HEK293 (cell line): ENCODE data around the gene HILPDA.
"Not testable (repeated sequence)": the region's sequence is repeated elsewhere in the genome, so short reads cannot be mapped to it uniquely, and the experiment has no call there.

Source experiments
- CTCF ChIA-PET: fragments of 350-600 bp; formaldehyde crosslinking; extraction: SDS; loops from one replicate; lab custom pipeline; 2021; ENCODE audit warnings: antibody characterized with exemption; lab: Yijun Ruan, JAX
- POLR2A ChIA-PET: fragments of 300-600 bp; formaldehyde crosslinking; extraction: SDS; loops from one replicate; lab custom pipeline; 2020; ENCODE audit warnings: antibody characterized with exemption, inconsistent platforms; lab: Yijun Ruan, JAX
- H3K27ac ChIP-seq: fragments of 200-500 bp; sonication (Bioruptor generic); 2 replicates; pipeline ENCODE4 v1.5.1; 2014; ENCODE audit warnings: low read depth, low read length, control low read depth, inconsistent platforms; ENCODE audit errors: extremely low read depth
- H3K36me3 ChIP-seq, 2 experiments: fragments of 200-500 bp in 1 of 2; sonication (Bioruptor generic) in 1 of 2; 1 replicate in 1 of 2; 2 replicates in 1 of 2; pipeline ENCODE4 v1.5.1; 2014 to 2017; ENCODE audit warnings: inconsistent platforms in 2 of 2, low read length in 2 of 2; ENCODE audit not compliant: control insufficient read depth in 2 of 2, insufficient read depth in 1 of 2
- H3K4me1 ChIP-seq: fragments of 200-500 bp; sonication (Bioruptor generic); 2 replicates; pipeline ENCODE4 v1.5.1; 2014; ENCODE audit warnings: mild to moderate bottlenecking, low read length, inconsistent platforms; ENCODE audit not compliant: control insufficient read depth, insufficient read depth
- H3K4me3 ChIP-seq: 2 replicates; pipeline ENCODE4 v1.5.1; 2011; ENCODE audit warnings: low read depth, mild to moderate bottlenecking, control low read depth, low read length, moderate library complexity
- H3K9me3 ChIP-seq: fragments of 200-500 bp; sonication (Bioruptor generic); 2 replicates; pipeline ENCODE4 v1.5.1; 2014; ENCODE audit warnings: low read depth, low read length, inconsistent platforms; ENCODE audit not compliant: control insufficient read depth, insufficient read depth
- HOXA7 ChIP-seq: sonication (generic); formaldehyde crosslinking; IDR thresholded peaks from 2 replicates; pipeline ENCODE4 v1.8.1; 2022; ENCODE audit warnings: missing genetic modification reagents, borderline replicate concordance
- ZNF221 ChIP-seq: fragments of 450-650 bp; formaldehyde crosslinking; IDR thresholded peaks from 2 replicates; pipeline ENCODE4 v1.5.1; 2017; ENCODE audit warnings: missing biosample characterization, missing genetic modification characterization, borderline replicate concordance
- ZNF23 ChIP-seq: fragments of 450-650 bp; formaldehyde crosslinking; IDR thresholded peaks from 2 replicates; pipeline ENCODE4 v1.5.1; 2016; ENCODE audit warnings: missing biosample characterization, missing genetic modification characterization, borderline replicate concordance
- ZNF311 ChIP-seq: fragments of 450-650 bp; formaldehyde crosslinking; IDR thresholded peaks from 2 replicates; pipeline ENCODE4 v1.5.1; 2017; ENCODE audit warnings: missing biosample characterization, missing genetic modification characterization, borderline replicate concordance
- ZNF830 ChIP-seq: fragments of 450-650 bp; IDR thresholded peaks from 2 replicates; pipeline ENCODE4 v1.5.0; 2018; ENCODE audit warnings: missing biosample characterization, missing genetic modification characterization, low read depth, mild to moderate bottlenecking, moderate library complexity
- TF ChIP-seq, protein P1 (sequence below): fragments of 450-650 bp; formaldehyde crosslinking; IDR thresholded peaks from 2 replicates; pipeline ENCODE4 v1.5.1; 2016; ENCODE audit warnings: missing biosample characterization, missing genetic modification characterization
- TF ChIP-seq, protein P2 (sequence below): sonication (generic); formaldehyde crosslinking; IDR thresholded peaks from 2 replicates; pipeline ENCODE4 v1.8.1; 2022; ENCODE audit warnings: mild to moderate bottlenecking, moderate library complexity, missing genetic modification reagents
- TF ChIP-seq, protein P3 (sequence below): fragments of 450-650 bp; formaldehyde crosslinking; IDR thresholded peaks from 2 replicates; pipeline ENCODE4 v1.5.1; 2016; ENCODE audit warnings: missing biosample characterization, missing genetic modification characterization
- TF ChIP-seq, protein P4 (sequence below): fragments of 450-650 bp; formaldehyde crosslinking; IDR thresholded peaks from 2 replicates; pipeline ENCODE4 v1.5.1; 2016; ENCODE audit warnings: missing biosample characterization, missing genetic modification characterization
- TF ChIP-seq, protein P5 (sequence below): fragments of 450-650 bp; formaldehyde crosslinking; IDR thresholded peaks from 2 replicates; pipeline ENCODE4 v1.5.1; 2016; ENCODE audit warnings: missing biosample characterization, missing genetic modification characterization

The HILPDA gene

DNA sequence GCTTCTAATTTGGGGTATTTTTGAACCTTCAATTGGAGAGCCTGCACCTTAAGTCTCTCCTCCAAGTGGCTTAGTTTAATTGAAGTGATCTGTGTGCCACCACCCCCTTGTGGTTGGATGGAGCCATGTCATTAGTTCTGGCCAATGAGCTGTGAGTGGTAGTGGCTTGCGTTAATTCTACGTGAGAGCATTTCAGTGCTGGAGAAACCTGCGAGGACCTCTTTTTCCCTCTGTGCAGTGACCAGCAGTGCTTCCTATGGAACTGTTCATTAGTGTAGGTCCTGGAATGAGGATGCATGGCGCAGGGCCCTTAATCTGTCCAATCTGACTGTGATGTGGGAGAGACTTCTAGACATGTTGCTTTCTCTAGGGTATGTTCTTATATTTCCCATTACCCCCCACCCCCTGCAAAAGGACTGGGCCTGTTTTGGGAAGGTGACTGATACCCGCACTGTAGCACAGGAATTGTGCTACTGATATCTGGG is 3.8 kb downstream of the HILPDA start (continued):
- TF ChIP-seq, protein P1, sequence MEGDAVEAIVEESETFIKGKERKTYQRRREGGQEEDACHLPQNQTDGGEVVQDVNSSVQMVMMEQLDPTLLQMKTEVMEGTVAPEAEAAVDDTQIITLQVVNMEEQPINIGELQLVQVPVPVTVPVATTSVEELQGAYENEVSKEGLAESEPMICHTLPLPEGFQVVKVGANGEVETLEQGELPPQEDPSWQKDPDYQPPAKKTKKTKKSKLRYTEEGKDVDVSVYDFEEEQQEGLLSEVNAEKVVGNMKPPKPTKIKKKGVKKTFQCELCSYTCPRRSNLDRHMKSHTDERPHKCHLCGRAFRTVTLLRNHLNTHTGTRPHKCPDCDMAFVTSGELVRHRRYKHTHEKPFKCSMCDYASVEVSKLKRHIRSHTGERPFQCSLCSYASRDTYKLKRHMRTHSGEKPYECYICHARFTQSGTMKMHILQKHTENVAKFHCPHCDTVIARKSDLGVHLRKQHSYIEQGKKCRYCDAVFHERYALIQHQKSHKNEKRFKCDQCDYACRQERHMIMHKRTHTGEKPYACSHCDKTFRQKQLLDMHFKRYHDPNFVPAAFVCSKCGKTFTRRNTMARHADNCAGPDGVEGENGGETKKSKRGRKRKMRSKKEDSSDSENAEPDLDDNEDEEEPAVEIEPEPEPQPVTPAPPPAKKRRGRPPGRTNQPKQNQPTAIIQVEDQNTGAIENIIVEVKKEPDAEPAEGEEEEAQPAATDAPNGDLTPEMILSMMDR (tag by site-specific recombination) = 0 out of 2 replicates have a peak, but pooled peaks have one; percentile 46
- TF ChIP-seq HOXA7 (CRISPR knock-in tag) = no peak
- no peak for TF ChIP-seq ZNF830
- TF ChIP-seq, all 188 proteins: peak for 5

DNA sequence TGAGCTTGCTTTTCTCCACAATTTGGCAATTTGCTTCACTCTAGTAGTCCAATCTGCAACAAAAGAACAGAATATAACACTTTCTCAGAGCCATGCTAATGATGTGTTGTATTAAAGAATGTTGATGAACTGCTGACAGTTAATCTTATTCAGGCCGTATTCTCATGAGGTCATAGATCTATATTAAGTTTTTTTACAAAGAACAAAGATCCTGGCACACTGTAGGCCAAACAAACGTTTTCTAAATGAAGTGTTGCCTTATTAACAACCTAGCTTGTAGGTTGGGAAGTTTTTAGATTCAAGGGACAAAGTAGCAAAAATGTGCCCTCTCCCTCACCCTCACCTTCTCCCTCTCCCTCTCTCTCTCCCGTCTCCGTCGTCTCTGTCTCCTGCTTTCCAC is 6.8 kb downstream of the HILPDA start:
- Histone ChIP-seq H3K9me3 (no peaks in the 10 kb centered on the region), H3K4me1 (peaks cover 4% of the 10 kb centered on the region; the same call in 1 of the 2 replicates), H3K27ac (no peak overlapping the region), H3K36me3 (peaks cover 0 to 4% of the 10 kb centered on the region in 2 experiments; a peak in 2 of 3 replicates), H3K4me3 (no peak overlapping the region)
- ChIA-PET CTCF (interaction anchor here (1.3 to 4.2 kb wide), 6 partner anchors 18 to 114 kb away, joined by 3 to 189 read pairs (median 18); no protein-coding TSS in a partner anchor), POLR2A (no interaction called here)
- TF ChIP-seq, protein P2, sequence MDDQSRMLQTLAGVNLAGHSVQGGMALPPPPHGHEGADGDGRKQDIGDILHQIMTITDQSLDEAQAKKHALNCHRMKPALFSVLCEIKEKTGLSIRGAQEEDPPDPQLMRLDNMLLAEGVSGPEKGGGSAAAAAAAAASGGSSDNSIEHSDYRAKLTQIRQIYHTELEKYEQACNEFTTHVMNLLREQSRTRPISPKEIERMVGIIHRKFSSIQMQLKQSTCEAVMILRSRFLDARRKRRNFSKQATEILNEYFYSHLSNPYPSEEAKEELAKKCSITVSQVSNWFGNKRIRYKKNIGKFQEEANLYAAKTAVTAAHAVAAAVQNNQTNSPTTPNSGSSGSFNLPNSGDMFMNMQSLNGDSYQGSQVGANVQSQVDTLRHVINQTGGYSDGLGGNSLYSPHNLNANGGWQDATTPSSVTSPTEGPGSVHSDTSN = no peak
- TF ChIP-seq, protein P3, sequence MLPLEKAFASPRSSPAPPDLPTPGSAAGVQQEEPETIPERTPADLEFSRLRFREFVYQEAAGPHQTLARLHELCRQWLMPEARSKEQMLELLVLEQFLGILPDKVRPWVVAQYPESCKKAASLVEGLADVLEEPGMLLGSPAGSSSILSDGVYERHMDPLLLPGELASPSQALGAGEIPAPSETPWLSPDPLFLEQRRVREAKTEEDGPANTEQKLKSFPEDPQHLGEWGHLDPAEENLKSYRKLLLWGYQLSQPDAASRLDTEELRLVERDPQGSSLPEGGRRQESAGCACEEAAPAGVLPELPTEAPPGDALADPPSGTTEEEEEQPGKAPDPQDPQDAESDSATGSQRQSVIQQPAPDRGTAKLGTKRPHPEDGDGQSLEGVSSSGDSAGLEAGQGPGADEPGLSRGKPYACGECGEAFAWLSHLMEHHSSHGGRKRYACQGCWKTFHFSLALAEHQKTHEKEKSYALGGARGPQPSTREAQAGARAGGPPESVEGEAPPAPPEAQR = no peak
- TF ChIP-seq ZNF23 (tag by site-specific recombination) (no peak), ZNF221 (tag by site-specific recombination) (no peak), ZNF311 (no peak)
- TF ChIP-seq, protein P4, sequence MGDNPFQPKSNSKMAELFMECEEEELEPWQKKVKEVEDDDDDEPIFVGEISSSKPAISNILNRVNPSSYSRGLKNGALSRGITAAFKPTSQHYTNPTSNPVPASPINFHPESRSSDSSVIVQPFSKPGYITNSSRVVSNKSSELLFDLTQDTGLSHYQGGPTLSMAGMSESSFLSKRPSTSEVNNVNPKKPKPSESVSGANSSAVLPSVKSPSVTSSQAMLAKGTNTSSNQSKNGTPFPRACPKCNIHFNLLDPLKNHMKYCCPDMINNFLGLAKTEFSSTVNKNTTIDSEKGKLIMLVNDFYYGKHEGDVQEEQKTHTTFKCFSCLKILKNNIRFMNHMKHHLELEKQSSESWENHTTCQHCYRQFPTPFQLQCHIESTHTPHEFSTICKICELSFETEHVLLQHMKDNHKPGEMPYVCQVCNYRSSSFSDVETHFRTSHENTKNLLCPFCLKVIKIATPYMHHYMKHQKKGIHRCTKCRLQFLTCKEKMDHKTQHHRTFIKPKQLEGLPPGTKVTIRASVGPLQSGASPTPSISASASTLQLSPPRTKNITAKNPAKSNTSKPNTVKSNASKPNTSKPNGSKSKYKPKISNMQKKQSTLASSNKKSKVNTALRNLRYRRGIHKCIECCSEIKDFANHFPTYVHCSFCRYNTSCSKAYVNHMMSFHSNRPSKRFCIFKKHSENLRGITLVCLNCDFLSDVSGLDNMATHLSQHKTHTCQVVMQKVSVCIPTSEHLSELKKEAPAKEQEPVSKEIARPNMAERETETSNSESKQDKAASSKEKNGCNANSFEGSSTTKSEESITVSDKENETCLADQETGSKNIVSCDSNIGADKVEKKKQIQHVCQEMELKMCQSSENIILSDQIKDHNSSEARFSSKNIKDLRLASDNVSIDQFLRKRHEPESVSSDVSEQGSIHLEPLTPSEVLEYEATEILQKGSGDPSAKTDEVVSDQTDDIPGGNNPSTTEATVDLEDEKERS (tag by site-specific recombination) = no peak
- TF ChIP-seq, protein P5, sequence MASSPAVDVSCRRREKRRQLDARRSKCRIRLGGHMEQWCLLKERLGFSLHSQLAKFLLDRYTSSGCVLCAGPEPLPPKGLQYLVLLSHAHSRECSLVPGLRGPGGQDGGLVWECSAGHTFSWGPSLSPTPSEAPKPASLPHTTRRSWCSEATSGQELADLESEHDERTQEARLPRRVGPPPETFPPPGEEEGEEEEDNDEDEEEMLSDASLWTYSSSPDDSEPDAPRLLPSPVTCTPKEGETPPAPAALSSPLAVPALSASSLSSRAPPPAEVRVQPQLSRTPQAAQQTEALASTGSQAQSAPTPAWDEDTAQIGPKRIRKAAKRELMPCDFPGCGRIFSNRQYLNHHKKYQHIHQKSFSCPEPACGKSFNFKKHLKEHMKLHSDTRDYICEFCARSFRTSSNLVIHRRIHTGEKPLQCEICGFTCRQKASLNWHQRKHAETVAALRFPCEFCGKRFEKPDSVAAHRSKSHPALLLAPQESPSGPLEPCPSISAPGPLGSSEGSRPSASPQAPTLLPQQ (tag by site-specific recombination) = no peak

DNA sequence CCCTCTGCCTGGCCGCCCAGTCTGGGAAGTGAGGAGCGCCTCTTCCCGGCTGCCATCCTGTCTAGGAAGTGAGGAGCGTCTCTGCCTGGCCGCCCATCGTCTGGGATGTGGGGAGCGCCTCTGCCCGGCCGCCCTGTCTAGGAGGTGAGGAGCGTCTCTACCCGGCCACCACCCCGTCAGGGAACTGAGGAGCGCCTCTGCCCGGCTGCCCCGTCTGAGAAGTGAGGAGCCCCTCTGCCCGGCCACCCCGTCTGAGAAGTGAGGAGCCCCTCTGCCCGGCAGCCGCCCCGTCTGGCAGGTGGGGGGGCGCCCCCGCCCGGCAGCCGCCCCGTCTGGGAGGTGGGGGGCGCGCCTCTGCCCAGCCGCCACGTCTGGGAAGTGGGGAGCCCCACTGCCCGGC is 7.7 kb downstream of the HILPDA start:
- CTCF ChIA-PET = interaction anchor here (1.3 kb wide), 1 partner anchor 65 kb away, joined by 3 read pairs; no protein-coding TSS in a partner anchor
- H3K4me1 ChIP-seq, H3K9me3 ChIP-seq, POLR2A ChIA-PET, H3K36me3 ChIP-seq, H3K27ac ChIP-seq, H3K4me3 ChIP-seq: not testable (repeated sequence)

DNA sequence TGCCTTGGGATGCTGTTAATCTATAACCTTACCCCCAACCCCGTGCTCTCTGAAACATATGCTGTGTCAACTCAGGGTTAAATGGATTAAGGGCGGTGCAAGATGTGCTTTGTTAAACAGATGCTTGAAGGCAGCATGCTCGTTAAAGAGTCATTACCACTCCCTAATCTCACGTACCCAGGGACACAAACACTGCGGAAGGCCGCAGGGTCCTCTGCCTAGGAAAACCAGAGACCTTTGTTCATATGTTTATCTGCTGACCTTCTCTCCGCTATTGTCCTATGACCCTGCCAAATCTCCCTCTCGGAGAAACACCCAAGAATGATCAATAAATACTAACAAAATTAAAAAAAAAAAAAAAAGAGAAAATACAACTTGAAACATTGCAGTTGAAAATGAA is 8.3 kb downstream of the HILPDA start:
- H3K36me3 ChIP-seq, H3K9me3 ChIP-seq, H3K4me1 ChIP-seq, POLR2A ChIA-PET, H3K4me3 ChIP-seq, H3K27ac ChIP-seq, CTCF ChIA-PET: not testable (repeated sequence)

DNA sequence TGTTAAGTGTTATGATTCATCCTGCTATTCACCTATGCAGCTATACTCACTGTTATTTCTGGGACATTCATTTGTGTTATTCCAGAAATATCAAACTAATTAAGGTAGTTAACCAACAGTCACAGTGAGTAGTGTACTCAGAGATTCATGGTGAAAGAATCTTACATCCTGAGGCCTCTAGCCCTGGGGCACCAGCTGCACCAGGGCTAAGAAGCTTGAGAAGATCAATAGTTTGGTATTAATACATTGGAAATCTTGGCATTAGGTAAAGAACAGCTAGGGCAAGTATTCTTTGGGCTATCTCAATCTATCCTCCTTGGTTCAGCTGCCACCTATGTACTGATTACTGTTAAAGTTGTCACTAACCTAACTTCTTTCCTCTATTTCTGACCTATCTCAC is 11.2 kb downstream of the HILPDA start:
- CTCF ChIA-PET, H3K36me3 ChIP-seq, H3K27ac ChIP-seq, H3K4me1 ChIP-seq, H3K4me3 ChIP-seq, H3K9me3 ChIP-seq: not testable (repeated sequence)
- POLR2A ChIA-PET = interaction anchor here (0.6 kb wide), 1 partner anchor 69 kb away, joined by 6 read pairs; no protein-coding TSS in a partner anchor
